HepG2 (cell line): Measurements from ENCODE around the gene COL25A1. TPM values are rescaled to one million over a fixed set of nuclear protein-coding genes. Genes with fewer than 3 reads are reported as not detected.

ENCODE experiments used
- ATAC-seq: fragments of 200-7000 bp; cut with Tn5 transposase; 3 replicates; pipeline ENCODE4 v1.9.1; 2020; ENCODE audit warnings: mild to moderate bottlenecking, moderate library complexity
- BruUV-seq: library from RNA; stranded (reverse); fragments of 400-500 nt; replicated peaks from 2 replicates; lab custom pipeline; 2021; lab: Mats Ljungman, UMichigan
- CTCF ChIA-PET: fragments of 300-600 bp; formaldehyde crosslinking; extraction: SDS; loops from one replicate; lab custom pipeline; 2021; ENCODE audit warnings: low total read pairs, inconsistent platforms, low intra/inter-chr PET ratio; lab: Yijun Ruan, JAX
- POLR2A ChIA-PET: fragments of 350-600 bp; sonication (Branson Sonifier 250); formaldehyde crosslinking; loops from one replicate; lab custom pipeline; 2020; ENCODE audit warnings: antibody characterized with exemption, inconsistent platforms; lab: Yijun Ruan, JAX
- DNase-seq: peaks from one replicate; pipeline ENCODE4 v3.0.0-alpha.2; 2015; ENCODE audit warnings: low spot score
- FAIRE-seq: peaks from 3 replicates; lab custom pipeline; 2011; peaks lifted over from hg19 to GRCh38; lab: Jason Lieb, UNC
- H2AFZ ChIP-seq: one replicate; pipeline ENCODE4 v1.6.1; 2011; ENCODE audit warnings: low read length, inconsistent platforms
- H3K27ac ChIP-seq: fragments of 300-600 bp; 3 replicates; pipeline ENCODE4 v1.8.0; 2011; ENCODE audit warnings: mixed run types, mild to moderate bottlenecking, mixed read lengths, low read length, inconsistent platforms; ENCODE audit not compliant: insufficient read depth; ENCODE audit errors: extremely low read length
- H3K27me3 ChIP-seq, 2 experiments: fragments of 200-600 bp in 1 of 2; 2 replicates in 1 of 2; 3 replicates in 1 of 2; pipeline versions ENCODE4 v1.6.0 to v1.8.0; 2011; ENCODE audit warnings: low read length in 2 of 2, mild to moderate bottlenecking in 2 of 2, moderate library complexity in 2 of 2, inconsistent platforms in 1 of 2; ENCODE audit not compliant: insufficient read depth in 2 of 2, control insufficient read depth in 1 of 2
- H3K36me3 ChIP-seq, 2 experiments: fragments of 200-600 bp in 1 of 2; replicated peaks in 1 of 2; 2 replicates in 1 of 2; 3 replicates in 1 of 2; pipeline versions ENCODE4 v1.5.1 to v1.8.0; 2011; ENCODE audit warnings: low read length in 2 of 2, inconsistent platforms in 1 of 2; ENCODE audit not compliant: insufficient read depth in 2 of 2, control insufficient read depth in 1 of 2
- H3K4me1 ChIP-seq: 2 replicates; pipeline ENCODE4 v1.5.1; 2012; ENCODE audit warnings: low read length, inconsistent platforms; ENCODE audit not compliant: insufficient read depth
- H3K4me2 ChIP-seq: 2 replicates; pipeline ENCODE4 v1.6.0; 2011; ENCODE audit warnings: low read depth, low read length, inconsistent platforms
- H3K4me3 ChIP-seq, 3 experiments: fragments of 200-600 bp in 1 of 3; sonication (generic), shearing (Covaris generic) in 1 of 3; replicated peaks in 1 of 3; 2 replicates each; pipeline ENCODE4 v1.5.1; 2011 to 2016; ENCODE audit warnings: low read length in 3 of 3, inconsistent platforms in 2 of 3, low read depth in 2 of 3, mild to moderate bottlenecking in 2 of 3, control low read depth in 1 of 3, mixed read lengths in 1 of 3; ENCODE audit not compliant: insufficient read depth in 1 of 3
- H3K79me2 ChIP-seq: one replicate; pipeline ENCODE4 v1.6.1; 2011; ENCODE audit warnings: low read length, inconsistent platforms; ENCODE audit not compliant: insufficient read depth
- H3K9ac ChIP-seq: 2 replicates; pipeline ENCODE4 v1.6.0; 2011; ENCODE audit warnings: mild to moderate bottlenecking, low read depth, low read length, inconsistent platforms; ENCODE audit not compliant: insufficient read depth
- H3K9me3 ChIP-seq: 2 replicates; pipeline ENCODE4 v1.5.1; 2012; ENCODE audit warnings: mild to moderate bottlenecking, low read length
- H4K20me1 ChIP-seq: 2 replicates; pipeline ENCODE4 v1.6.0; 2011; ENCODE audit warnings: inconsistent platforms, mild to moderate bottlenecking, low read length, moderate library complexity; ENCODE audit not compliant: insufficient read depth
- NCOA2 ChIP-seq: sonication (generic); formaldehyde crosslinking; IDR thresholded peaks from 2 replicates; pipeline ENCODE4 v1.8.0; 2022; ENCODE audit warnings: inconsistent platforms
- NR2F6 ChIP-seq, 2 experiments: IDR thresholded peaks; 2 replicates each; pipeline ENCODE4 v1.6.1; 2016; ENCODE audit warnings: antibody characterized with exemption in 1 of 2, mild to moderate bottlenecking in 1 of 2
- PLRG1 ChIP-seq: fragments of 450-650 bp; conservative IDR thresholded peaks from 2 replicates; pipeline ENCODE4 v1.6.1; 2016
- PRMT3 ChIP-seq: sonication (generic); formaldehyde crosslinking; IDR thresholded peaks from 2 replicates; pipeline ENCODE4 v1.8.1; 2022; ENCODE audit warnings: low read depth, mild to moderate bottlenecking, moderate library complexity, missing genetic modification reagents, borderline replicate concordance
- RELA ChIP-seq: sonication (generic); formaldehyde crosslinking; IDR thresholded peaks from 2 replicates; pipeline ENCODE4 v1.4.0; 2020; ENCODE audit warnings: missing genetic modification reagents
- RFXAP ChIP-seq: sonication (generic); formaldehyde crosslinking; IDR thresholded peaks from 2 replicates; pipeline ENCODE4 v1.4.0; 2020; ENCODE audit warnings: missing genetic modification reagents, borderline replicate concordance
- U2AF2 ChIP-seq: fragments of 200-400 bp; formaldehyde crosslinking; IDR thresholded peaks from 2 replicates; pipeline ENCODE4 v1.6.1; 2017; ENCODE audit warnings: low read depth, mild to moderate bottlenecking, low read length
- ZBTB21 ChIP-seq: sonication (generic); formaldehyde crosslinking; IDR thresholded peaks from 2 replicates; pipeline ENCODE4 v1.4.0; 2020; ENCODE audit warnings: missing genetic modification reagents
- ZNF232 ChIP-seq: sonication (generic); formaldehyde crosslinking; IDR thresholded peaks from 2 replicates; pipeline ENCODE4 v1.4.0; 2020; ENCODE audit warnings: missing genetic modification reagents, borderline replicate concordance
- ZNF235 ChIP-seq: sonication (generic); formaldehyde crosslinking; IDR thresholded peaks from 2 replicates; pipeline ENCODE4 v1.8.1; 2023; ENCODE audit warnings: mild to moderate bottlenecking, missing genetic modification reagents, borderline replicate concordance
- ZNF264 ChIP-seq: sonication (generic); formaldehyde crosslinking; IDR thresholded peaks from 2 replicates; pipeline ENCODE4 v1.4.0; 2020; ENCODE audit warnings: missing genetic modification reagents
- ZNF296 ChIP-seq: sonication (generic); formaldehyde crosslinking; conservative IDR thresholded peaks from 2 replicates; pipeline ENCODE4 v1.5.0; 2020; ENCODE audit warnings: mild to moderate bottlenecking, missing genetic modification reagents
- ZNF549 ChIP-seq: sonication (generic); formaldehyde crosslinking; IDR thresholded peaks from 2 replicates; pipeline ENCODE4 v1.5.0; 2020; ENCODE audit warnings: missing genetic modification reagents
- ZNF607 ChIP-seq: sonication (generic); formaldehyde crosslinking; IDR thresholded peaks from 2 replicates; pipeline ENCODE4 v1.5.1; 2020; ENCODE audit warnings: missing genetic modification reagents, mild to moderate bottlenecking, borderline replicate concordance
- ZNF737 ChIP-seq: sonication (generic); formaldehyde crosslinking; IDR thresholded peaks from 2 replicates; pipeline ENCODE4 v1.5.0; 2020; ENCODE audit warnings: missing genetic modification reagents, mild to moderate bottlenecking, borderline replicate concordance
- ZSCAN21 ChIP-seq: sonication (generic); formaldehyde crosslinking; IDR thresholded peaks from 2 replicates; pipeline ENCODE4 v1.8.0; 2022; ENCODE audit warnings: mild to moderate bottlenecking, missing genetic modification reagents, moderate library complexity, borderline replicate concordance
- WGBS: methylation state at CpG from one replicate; pipeline ENCODE4 v1.1.6; 2017; ENCODE audit warnings: low lambda C conversion rate; 5-methylcytosine and 5-hydroxymethylcytosine counted together
- in situ Hi-C: cut with HindIII; loops from 2 replicates; pipeline ENCODE4 v1.10.0; 2017; ENCODE audit warnings: low pct_unique_long_range_greater_than_20kb; ENCODE audit not compliant: extremely low pct_ligation_motif_present
- intact Hi-C: fragments of 100-400 bp; cut with micrococcal nuclease; formaldehyde crosslinking; loops from one replicate; pipeline ENCODE4 v1.10.0; 2022; ENCODE audit not compliant: unreplicated experiment
- polyA plus RNA-seq, 8 experiments: library from polyadenylated mRNA; depleted of rRNA in 3 of 8; stranded (reverse) in 7 of 8; unstranded in 1 of 8; fragments of >200 nt; fragmentation: Illumina TruSeq in 4 of 8; extraction: Trizol in 4 of 8; gene quantifications; 2 replicates each; pipeline versions ENCODE4 v1.2.1 to v1.2.3, GENCODE V29; 2011 to 2016; ENCODE audit warnings: low read depth in 4 of 8, missing spikeins in 1 of 8, mixed read lengths in 1 of 8; ENCODE audit not compliant: insufficient read depth in 1 of 8
- total RNA-seq, 5 experiments: library from RNA; depleted of rRNA; stranded (reverse); fragments of >200 nt; fragmentation: Illumina TruSeq; extraction: Trizol; gene quantifications; 2 replicates each; pipeline ENCODE4 v1.2.3, GENCODE V29; 2016; ENCODE audit warnings: low read depth in 1 of 5
- TF ChIP-seq, protein P1 (sequence below): IDR thresholded peaks from 2 replicates; pipeline ENCODE4 v1.6.1; 2016
- TF ChIP-seq, protein P2 (sequence below): sonication (generic); formaldehyde crosslinking; IDR thresholded peaks from 2 replicates; pipeline ENCODE4 v1.4.0; 2020; ENCODE audit warnings: missing genetic modification reagents
- TF ChIP-seq, protein P3 (sequence below), 2 experiments: sonication (generic) in 1 of 2; formaldehyde crosslinking in 1 of 2; IDR thresholded peaks; 2 replicates each; pipeline versions ENCODE4 v1.4.0 to v1.6.1; 2016 to 2020; ENCODE audit warnings: borderline replicate concordance in 1 of 2, low read depth in 1 of 2, mild to moderate bottlenecking in 1 of 2, missing genetic modification reagents in 1 of 2

COL25A1 gene
- total and polyA plus RNA-seq, 2 of the 13 experiments (the other 11 are each of a cell fraction or from before 2014, with no cell fraction given) = not detected

DNA sequence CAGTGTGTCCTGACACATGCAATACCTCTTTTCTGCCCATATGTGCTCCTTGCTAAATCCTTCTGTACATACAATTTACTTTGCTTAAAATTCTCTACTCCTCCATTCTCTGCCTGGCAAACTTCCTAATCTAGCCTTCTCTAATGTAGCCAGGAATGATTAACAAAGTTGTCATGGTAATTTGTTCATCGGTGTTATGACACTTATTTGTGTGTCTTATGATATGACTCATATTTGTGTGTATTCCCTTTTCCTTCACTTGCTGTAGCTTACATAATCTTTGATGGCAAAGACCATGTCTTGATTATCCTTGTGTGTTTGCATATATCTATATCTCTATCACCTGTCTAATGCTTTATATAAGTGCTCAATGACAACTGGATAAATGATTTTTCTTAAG lies 133.3 kb downstream of the COL25A1 start:
- FAIRE-seq (no peak), ATAC-seq (no peak), DNase-seq (no peak)
- no peak overlapping the region for H2AFZ ChIP-seq
- H3K9me3 ChIP-seq = no peaks in the 10 kb centered on the region
- no peak for TF ChIP-seq ZNF235 (CRISPR knock-in tag)
- TF ChIP-seq, protein P1, sequence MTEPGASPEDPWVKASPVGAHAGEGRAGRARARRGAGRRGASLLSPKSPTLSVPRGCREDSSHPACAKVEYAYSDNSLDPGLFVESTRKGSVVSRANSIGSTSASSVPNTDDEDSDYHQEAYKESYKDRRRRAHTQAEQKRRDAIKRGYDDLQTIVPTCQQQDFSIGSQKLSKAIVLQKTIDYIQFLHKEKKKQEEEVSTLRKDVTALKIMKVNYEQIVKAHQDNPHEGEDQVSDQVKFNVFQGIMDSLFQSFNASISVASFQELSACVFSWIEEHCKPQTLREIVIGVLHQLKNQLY = no peak
- no peak for TF ChIP-seq ZSCAN21 (CRISPR knock-in tag)
- no peak for TF ChIP-seq PLRG1
- TF ChIP-seq ZNF232 (CRISPR knock-in tag) = no peak
- no peak for TF ChIP-seq PRMT3 (CRISPR knock-in tag)
- no peak for TF ChIP-seq ZNF296 (CRISPR knock-in tag)
- no peak for TF ChIP-seq ZBTB21 (CRISPR knock-in tag)
- no peak for TF ChIP-seq ZNF607 (CRISPR knock-in tag)
- TF ChIP-seq ZNF737 (CRISPR knock-in tag) = no peak
- TF ChIP-seq RFXAP = no peak
- TF ChIP-seq, protein P2, sequence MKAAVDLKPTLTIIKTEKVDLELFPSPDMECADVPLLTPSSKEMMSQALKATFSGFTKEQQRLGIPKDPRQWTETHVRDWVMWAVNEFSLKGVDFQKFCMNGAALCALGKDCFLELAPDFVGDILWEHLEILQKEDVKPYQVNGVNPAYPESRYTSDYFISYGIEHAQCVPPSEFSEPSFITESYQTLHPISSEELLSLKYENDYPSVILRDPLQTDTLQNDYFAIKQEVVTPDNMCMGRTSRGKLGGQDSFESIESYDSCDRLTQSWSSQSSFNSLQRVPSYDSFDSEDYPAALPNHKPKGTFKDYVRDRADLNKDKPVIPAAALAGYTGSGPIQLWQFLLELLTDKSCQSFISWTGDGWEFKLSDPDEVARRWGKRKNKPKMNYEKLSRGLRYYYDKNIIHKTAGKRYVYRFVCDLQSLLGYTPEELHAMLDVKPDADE (CRISPR knock-in tag) = no peak
- TF ChIP-seq, protein P3, sequence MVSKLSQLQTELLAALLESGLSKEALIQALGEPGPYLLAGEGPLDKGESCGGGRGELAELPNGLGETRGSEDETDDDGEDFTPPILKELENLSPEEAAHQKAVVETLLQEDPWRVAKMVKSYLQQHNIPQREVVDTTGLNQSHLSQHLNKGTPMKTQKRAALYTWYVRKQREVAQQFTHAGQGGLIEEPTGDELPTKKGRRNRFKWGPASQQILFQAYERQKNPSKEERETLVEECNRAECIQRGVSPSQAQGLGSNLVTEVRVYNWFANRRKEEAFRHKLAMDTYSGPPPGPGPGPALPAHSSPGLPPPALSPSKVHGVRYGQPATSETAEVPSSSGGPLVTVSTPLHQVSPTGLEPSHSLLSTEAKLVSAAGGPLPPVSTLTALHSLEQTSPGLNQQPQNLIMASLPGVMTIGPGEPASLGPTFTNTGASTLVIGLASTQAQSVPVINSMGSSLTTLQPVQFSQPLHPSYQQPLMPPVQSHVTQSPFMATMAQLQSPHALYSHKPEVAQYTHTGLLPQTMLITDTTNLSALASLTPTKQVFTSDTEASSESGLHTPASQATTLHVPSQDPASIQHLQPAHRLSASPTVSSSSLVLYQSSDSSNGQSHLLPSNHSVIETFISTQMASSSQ (IDR thresholded peaks at IDR 0.05; ENCODE audit: low read depth) = no peak
- TF ChIP-seq, protein P3 (CRISPR knock-in tag; IDR thresholded peaks at IDR 0.05; ENCODE audit: borderline replicate concordance) = no peak
- no peak for TF ChIP-seq NCOA2
- TF ChIP-seq ZNF549 = no peak
- TF ChIP-seq U2AF2 = no peak
- no peak for TF ChIP-seq ZNF264 (CRISPR knock-in tag)
- no peak for TF ChIP-seq RELA (CRISPR knock-in tag)
- no peak for TF ChIP-seq NR2F6 (IDR thresholded peaks at IDR 0.05)
- no peak for TF ChIP-seq NR2F6 (CRISPR knock-in tag; IDR thresholded peaks at IDR 0.05)
- H3K36me3 ChIP-seq = no peaks in the 10 kb centered on the region
- 39% methylated on average over 1 of the region's 1 CpG for WGBS
- H3K27me3 ChIP-seq = no peaks in the 10 kb centered on the region; a peak in 1 of 5 replicates
- no peaks in the 10 kb centered on the region for H3K79me2 ChIP-seq
- H3K4me1 ChIP-seq = no peaks in the 10 kb centered on the region
- in situ Hi-C loops (no loop called here), intact Hi-C loops (no loop called here)
- no peak overlapping the region for H3K4me2 ChIP-seq
- no TSS peak for BruUV-seq
- H4K20me1 ChIP-seq = no peaks in the 10 kb centered on the region
- POLR2A ChIA-PET = no interaction called here
- H3K4me3 ChIP-seq = no peak overlapping the region
- CTCF ChIA-PET = no interaction called here
- no peak overlapping the region for H3K27ac ChIP-seq
- H3K9ac ChIP-seq = no peak overlapping the region
